ENCODE data around the gene PPP1R15A.
"Not testable (repeated sequence)": the region's sequence is repeated elsewhere in the genome, so short reads cannot be mapped to it uniquely, and the experiment has no call there.

Gene PPP1R15A

GRCh38 chr19:48837687-48838086 is 34.5 kb upstream of the PPP1R15A start:
- Mint-ChIP-seq H3K9me3 (no peaks in the 10 kb centered on the region), H3K36me3 (ENCODE audit: low read depth) (peaks cover 15% of the 10 kb centered on the region), H3K4me3 (peak overlapping the region; percentile 15 to 88 (median 34)), H3K27me3 (ENCODE audit: low read depth) (no peaks in the 10 kb centered on the region), H3K4me1 (peaks cover 17% of the 10 kb centered on the region), H3K27ac (peak overlapping the region in 1 of 3 experiments; percentile 72)
- TF ChIP-seq, protein P1, sequence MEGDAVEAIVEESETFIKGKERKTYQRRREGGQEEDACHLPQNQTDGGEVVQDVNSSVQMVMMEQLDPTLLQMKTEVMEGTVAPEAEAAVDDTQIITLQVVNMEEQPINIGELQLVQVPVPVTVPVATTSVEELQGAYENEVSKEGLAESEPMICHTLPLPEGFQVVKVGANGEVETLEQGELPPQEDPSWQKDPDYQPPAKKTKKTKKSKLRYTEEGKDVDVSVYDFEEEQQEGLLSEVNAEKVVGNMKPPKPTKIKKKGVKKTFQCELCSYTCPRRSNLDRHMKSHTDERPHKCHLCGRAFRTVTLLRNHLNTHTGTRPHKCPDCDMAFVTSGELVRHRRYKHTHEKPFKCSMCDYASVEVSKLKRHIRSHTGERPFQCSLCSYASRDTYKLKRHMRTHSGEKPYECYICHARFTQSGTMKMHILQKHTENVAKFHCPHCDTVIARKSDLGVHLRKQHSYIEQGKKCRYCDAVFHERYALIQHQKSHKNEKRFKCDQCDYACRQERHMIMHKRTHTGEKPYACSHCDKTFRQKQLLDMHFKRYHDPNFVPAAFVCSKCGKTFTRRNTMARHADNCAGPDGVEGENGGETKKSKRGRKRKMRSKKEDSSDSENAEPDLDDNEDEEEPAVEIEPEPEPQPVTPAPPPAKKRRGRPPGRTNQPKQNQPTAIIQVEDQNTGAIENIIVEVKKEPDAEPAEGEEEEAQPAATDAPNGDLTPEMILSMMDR (IDR thresholded peaks at IDR 0.05; ENCODE audit: unreplicated experiment in 3 of 3), result no peak

DNA sequence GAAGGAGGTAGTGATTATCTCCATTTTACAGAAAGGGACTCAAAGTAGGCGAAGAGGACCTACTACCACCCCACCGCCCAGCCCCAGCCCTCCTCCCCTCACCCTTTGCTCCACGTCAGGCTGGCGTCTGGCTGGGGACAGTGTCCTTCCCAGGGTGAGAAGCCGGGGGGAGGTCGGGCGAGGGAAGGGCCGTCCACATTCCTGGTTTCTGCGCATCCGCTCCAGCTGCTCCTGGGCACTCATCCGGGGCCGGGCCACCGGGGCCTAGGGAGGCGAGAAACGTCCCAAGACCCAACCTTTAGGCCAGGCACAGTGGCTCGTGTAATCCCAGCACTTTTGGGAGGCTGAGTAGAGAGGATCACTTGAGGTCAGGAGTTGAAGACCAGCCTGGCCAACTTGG is 31.2 kb upstream of the PPP1R15A start:
- no peak overlapping the region for H3K4me3 Mint-ChIP-seq
- TF ChIP-seq, protein P1 (IDR thresholded peaks at IDR 0.05; ENCODE audit: unreplicated experiment in 3 of 3), result no peak
- no peaks in the 10 kb centered on the region for H3K27me3 Mint-ChIP-seq (ENCODE audit: low read depth)
- no peak overlapping the region for H3K27ac Mint-ChIP-seq
- peaks cover 18% of the 10 kb centered on the region for H3K36me3 Mint-ChIP-seq (ENCODE audit: low read depth)
- no peaks in the 10 kb centered on the region for H3K9me3 Mint-ChIP-seq
- peaks cover 15% of the 10 kb centered on the region for H3K4me1 Mint-ChIP-seq

DNA sequence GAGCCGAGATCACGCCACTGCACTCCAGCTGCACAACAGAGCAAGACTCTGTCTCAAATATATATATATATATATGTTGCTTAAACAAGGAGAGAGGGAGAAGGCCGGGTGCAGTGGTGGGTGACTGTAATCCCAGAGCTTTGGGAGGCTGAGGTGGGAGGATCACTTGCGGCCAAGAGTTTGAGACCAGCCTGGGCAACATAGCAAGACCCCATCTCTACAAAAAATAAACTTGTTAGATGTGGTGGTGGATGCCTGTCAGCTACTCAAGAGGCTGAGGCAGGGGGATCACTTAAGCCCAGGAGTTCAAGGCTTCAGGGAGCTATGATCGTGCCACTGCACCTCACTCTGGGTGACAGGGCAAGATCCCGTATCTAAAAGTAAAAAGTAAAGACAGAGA is 30.6 kb upstream of the PPP1R15A start:
- H3K27me3 Mint-ChIP-seq (ENCODE audit: low read depth), result no peaks in the 10 kb centered on the region
- H3K36me3 Mint-ChIP-seq (ENCODE audit: low read depth), result peaks cover 18% of the 10 kb centered on the region
- TF ChIP-seq, protein P1 (IDR thresholded peaks at IDR 0.05; ENCODE audit: unreplicated experiment in 3 of 3), result no peak
- peaks cover 10% of the 10 kb centered on the region for H3K4me1 Mint-ChIP-seq
- no peaks in the 10 kb centered on the region for H3K9me3 Mint-ChIP-seq
- no peak overlapping the region for H3K27ac Mint-ChIP-seq
- H3K4me3 Mint-ChIP-seq, result no peak overlapping the region

GRCh38 chr19:48842789-48843162 is 29.4 kb upstream of the PPP1R15A start:
- Mint-ChIP-seq H3K27ac (peak overlapping the region; percentile 19 to 48 (median 43)), H3K4me1 (peaks cover 5% of the 10 kb centered on the region)
- TF ChIP-seq, protein P1 (IDR thresholded peaks at IDR 0.05; ENCODE audit: unreplicated experiment in 3 of 3), result peak; percentile 78 to 79 (median 79)

DNA sequence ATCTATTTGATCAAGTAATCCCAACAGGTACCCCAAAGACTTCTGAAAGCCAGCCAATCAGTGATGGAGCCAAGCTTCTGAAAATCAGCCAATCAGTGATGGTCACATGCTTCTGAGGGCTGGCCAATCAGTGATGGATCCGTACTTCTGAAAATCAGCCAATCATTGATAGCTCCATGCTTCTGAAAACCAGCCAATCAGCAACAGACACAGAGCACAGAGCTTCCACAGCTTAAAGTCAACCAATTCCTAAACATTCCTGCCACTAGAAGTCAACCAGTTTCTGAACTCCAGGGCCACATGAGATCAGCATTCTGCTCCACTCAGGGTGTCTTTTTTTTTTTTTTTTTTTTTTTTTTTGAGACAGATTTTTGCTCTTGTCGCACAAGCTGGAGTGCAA is 27.7 kb upstream of the PPP1R15A start:
- peaks cover 32% of the 10 kb centered on the region for H3K36me3 Mint-ChIP-seq (ENCODE audit: low read depth)
- H3K4me3 Mint-ChIP-seq, result no peak overlapping the region
- H3K9me3 Mint-ChIP-seq, result no peaks in the 10 kb centered on the region
- TF ChIP-seq, protein P1 (IDR thresholded peaks at IDR 0.05; ENCODE audit: unreplicated experiment in 3 of 3), result no peak
- no peak overlapping the region for H3K27ac Mint-ChIP-seq
- peaks cover 5% of the 10 kb centered on the region for H3K4me1 Mint-ChIP-seq
- H3K27me3 Mint-ChIP-seq (ENCODE audit: low read depth), result no peaks in the 10 kb centered on the region

More at GRCh38 chr19:48842789-48843162, 29.4 kb upstream of the PPP1R15A start:
- no peaks in the 10 kb centered on the region for H3K27me3 Mint-ChIP-seq (ENCODE audit: low read depth)
- no peak overlapping the region for H3K4me3 Mint-ChIP-seq
- no peaks in the 10 kb centered on the region for H3K9me3 Mint-ChIP-seq
- peaks cover 24% of the 10 kb centered on the region for H3K36me3 Mint-ChIP-seq (ENCODE audit: low read depth)

GRCh38 chr19:48845384-48845783 is 26.8 kb upstream of the PPP1R15A start:
- H3K36me3 Mint-ChIP-seq (ENCODE audit: low read depth), result peaks cover 35% of the 10 kb centered on the region
- no peaks in the 10 kb centered on the region for H3K9me3 Mint-ChIP-seq
- TF ChIP-seq, protein P1 (IDR thresholded peaks at IDR 0.05; ENCODE audit: unreplicated experiment in 3 of 3), result no peak
- H3K4me1 Mint-ChIP-seq, result peaks cover 5% of the 10 kb centered on the region
- H3K4me3 Mint-ChIP-seq, result no peak overlapping the region
- no peak overlapping the region for H3K27ac Mint-ChIP-seq
- no peaks in the 10 kb centered on the region for H3K27me3 Mint-ChIP-seq (ENCODE audit: low read depth)

GRCh38 chr19:48846659-48847058 is 25.6 kb upstream of the PPP1R15A start:
- H3K9me3 Mint-ChIP-seq; H3K4me1 Mint-ChIP-seq; H3K27me3 Mint-ChIP-seq (ENCODE audit: low read depth); H3K27ac Mint-ChIP-seq; H3K4me3 Mint-ChIP-seq: not testable (repeated sequence)
- H3K36me3 Mint-ChIP-seq (ENCODE audit: low read depth), result peaks cover 35% of the 10 kb centered on the region

Measured in nephron (organoid).